ENCODE data around the gene GNAL. TPM values are rescaled to one million over a fixed set of nuclear protein-coding genes. Genes with fewer than 3 reads are reported as not detected.
"Not testable (repeated sequence)": the region's sequence is repeated elsewhere in the genome, so short reads cannot be mapped to it uniquely, and the experiment has no call there.

The GNAL gene
- total RNA-seq, 1 experiment from 2014 or later = 2.7 TPM

DNA sequence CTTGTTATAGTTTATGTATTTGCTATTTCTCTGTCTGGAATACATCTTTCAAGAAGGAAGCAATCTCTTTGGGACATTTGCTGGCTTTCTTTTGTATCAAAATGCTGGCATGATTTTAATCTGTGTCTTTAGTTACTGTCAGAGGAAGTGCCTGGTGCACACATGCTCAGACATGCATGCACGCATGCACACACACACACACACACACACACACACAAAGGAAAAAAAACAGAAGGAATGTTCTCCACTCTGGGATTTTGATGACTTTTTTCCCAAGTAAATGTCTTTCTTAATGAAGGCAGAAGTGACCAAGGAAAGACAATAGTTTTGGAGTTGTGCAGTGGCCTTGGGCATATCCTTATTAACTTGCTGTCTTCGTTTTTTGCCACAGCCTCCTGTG, 6.7 kb downstream of the GNAL start:
- no peaks in the 10 kb centered on the region for H3K36me3 ChIP-seq
- H3K4me3 ChIP-seq = no peak overlapping the region
- DNase-seq = no peak
- no peaks in the 10 kb centered on the region; the same call in 1 of the 2 replicates for H3K27me3 ChIP-seq
- H3K9me3 ChIP-seq = no peaks in the 10 kb centered on the region

DNA sequence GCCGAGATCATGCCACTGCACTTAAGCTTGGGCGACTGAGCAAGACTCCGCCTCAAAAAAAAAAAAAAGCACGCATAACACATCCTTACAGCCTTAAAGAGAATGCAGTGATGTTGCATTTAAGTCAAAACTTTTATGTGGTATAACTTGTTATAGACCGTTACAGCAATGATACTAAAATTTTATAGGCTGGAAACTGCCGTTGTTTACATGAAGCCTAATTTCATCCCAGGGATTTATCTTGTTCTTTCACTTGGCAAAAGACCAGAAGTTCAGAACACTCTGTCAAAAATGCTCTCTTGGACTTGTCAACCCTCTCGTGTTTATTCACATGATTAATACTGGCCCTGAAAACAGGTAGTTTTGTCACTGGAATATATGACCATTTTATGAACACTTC, 7.4 kb downstream of the GNAL start:
- Histone ChIP-seq H3K36me3 (no peaks in the 10 kb centered on the region), H3K4me3 (no peak overlapping the region), H3K9me3 (no peaks in the 10 kb centered on the region), H3K27me3 (no peaks in the 10 kb centered on the region; the same call in 1 of the 2 replicates)
- DNase-seq = no peak

DNA sequence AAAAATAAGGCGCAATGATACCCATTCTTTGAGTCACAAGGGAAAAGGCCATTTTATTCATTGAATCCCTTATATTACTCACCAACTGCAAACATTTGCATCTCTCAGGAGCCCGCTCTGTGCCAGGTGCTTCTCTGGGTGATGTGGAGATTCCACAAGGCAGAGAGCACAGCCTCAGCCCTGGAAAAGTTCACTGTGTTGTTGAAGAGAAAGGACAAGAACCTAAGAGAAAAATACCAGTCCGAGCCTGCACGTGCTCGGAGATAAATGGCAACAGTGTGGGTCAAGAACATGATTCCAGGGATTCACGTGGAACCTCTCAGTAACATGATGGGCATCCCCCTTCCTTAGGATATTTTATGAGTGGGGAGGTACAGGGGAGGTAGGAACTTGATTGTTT, 11.8 kb downstream of the GNAL start:
- no peaks in the 10 kb centered on the region for H3K27me3 ChIP-seq
- no peaks in the 10 kb centered on the region for H3K9me3 ChIP-seq
- H3K4me3 ChIP-seq = no peak overlapping the region
- DNase-seq = no peak
- no peaks in the 10 kb centered on the region for H3K36me3 ChIP-seq

DNA sequence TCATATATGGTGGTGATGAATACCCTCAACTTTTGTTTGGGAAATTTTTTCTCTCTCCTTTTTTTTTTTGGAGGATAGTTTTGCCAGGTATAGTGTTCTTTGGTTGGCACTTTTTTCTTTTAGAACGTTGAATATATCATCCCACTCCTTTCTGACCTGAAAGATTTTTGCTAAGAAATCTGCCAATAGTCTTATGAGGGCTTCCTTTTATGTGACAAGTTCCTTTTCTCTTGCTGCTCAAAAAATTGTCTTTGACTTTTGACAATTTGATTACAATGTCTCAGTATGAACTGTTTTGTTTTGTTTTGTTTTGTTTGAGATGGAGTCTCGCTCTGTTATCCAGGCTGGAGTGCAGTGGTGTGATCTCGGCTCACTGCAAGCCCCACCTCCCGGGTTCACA, 21.5 kb downstream of the GNAL start:
- no peaks in the 10 kb centered on the region for H3K36me3 ChIP-seq
- no peak overlapping the region for H3K4me3 ChIP-seq
- DNase-seq = no peak
- no peaks in the 10 kb centered on the region for H3K9me3 ChIP-seq
- H3K27me3 ChIP-seq = peaks cover 3% of the 10 kb centered on the region; the same call in 1 of the 2 replicates

DNA sequence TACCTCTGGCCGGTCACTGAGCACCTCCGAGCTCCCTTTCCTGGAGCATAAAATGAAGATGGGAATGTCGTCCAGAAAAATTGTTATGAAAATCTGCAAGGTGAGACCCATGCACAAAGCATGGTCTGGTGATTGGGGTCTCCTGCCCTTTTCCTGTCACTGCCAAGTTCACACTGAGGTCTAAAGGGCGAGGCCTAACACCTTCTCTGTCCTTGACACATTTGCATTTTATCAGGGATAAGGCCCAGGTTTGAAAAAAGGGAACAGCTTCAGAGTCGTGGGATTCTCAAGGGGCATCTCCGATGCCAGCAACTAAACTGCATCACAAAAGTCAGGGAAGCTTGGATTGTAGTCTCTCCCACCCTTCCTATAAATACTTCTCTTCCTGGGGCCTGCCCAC, 24.7 kb downstream of the GNAL start:
- peaks cover 3% of the 10 kb centered on the region; the same call in 1 of the 2 replicates for H3K27me3 ChIP-seq
- no peak overlapping the region for H3K4me3 ChIP-seq
- H3K9me3 ChIP-seq = no peaks in the 10 kb centered on the region
- no peak for DNase-seq
- no peaks in the 10 kb centered on the region for H3K36me3 ChIP-seq

DNA sequence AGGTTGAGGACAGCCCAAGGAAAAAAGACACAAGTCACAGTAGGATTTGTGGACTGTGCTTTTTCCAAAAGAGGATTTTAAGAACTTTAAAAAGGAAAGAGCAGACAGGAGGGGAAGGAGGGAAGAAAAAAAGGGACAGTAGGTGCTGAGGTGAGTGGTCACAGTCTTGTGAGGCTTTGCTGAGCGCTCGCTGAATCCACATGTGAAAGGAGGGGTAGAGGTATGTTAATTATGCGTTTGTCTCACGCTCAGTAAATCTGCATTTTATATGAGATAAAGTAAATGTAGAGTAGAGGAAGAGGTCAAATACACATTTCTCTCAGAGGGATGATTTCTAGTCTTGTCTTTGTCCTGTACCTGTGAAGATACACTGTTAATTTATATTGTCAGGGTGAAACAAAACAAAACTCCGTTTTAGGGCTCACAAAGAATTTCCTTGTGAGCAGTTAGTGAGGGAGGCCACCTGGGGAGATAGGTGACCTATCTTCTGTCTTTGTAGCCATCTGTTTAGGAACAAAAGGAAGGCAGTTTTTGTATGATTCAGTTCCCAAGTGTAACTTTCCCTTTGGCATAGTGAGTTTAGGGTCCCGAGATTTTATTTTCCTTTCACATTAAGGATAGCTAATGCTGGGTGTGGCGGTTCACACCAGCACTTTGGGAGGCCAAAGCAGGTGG, 25.3 kb downstream of the GNAL start:
- DNase-seq = no peak
- Histone ChIP-seq H3K9me3 (no peaks in the 10 kb centered on the region), H3K4me3 (no peak overlapping the region), H3K27me3 (peaks cover 3% of the 10 kb centered on the region; the same call in 1 of the 2 replicates), H3K36me3 (no peaks in the 10 kb centered on the region)

DNA sequence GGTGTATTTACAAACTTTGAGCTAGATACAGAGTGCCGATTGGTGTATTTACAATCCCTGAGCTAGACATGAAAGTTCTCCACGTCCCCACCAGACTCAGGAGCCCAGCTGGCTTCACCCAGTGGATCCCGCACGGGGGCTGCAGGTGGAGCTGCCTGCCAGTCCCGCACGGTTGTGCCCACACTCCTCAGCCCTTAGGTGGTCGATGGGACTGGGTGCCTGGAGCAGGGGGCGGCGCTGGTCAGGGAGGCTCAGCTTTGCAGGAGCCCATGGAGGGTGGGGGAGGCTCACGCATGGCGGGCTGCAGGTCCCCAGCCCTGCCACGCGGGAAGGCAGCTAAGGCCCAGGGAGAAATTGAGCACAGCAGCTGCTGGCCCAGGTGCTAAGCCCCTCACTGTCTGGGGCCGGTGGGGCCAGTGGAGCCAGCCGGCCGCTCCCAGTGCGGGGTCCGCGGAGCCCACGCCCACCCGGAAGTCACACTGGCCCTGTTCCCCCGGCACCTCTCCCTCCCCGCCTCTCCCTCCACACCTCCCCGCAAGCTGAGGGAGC, 27.8 kb downstream of the GNAL start:
- not testable (repeated sequence) for H3K27me3 ChIP-seq, H3K4me3 ChIP-seq, H3K36me3 ChIP-seq, DNase-seq, H3K9me3 ChIP-seq

DNA sequence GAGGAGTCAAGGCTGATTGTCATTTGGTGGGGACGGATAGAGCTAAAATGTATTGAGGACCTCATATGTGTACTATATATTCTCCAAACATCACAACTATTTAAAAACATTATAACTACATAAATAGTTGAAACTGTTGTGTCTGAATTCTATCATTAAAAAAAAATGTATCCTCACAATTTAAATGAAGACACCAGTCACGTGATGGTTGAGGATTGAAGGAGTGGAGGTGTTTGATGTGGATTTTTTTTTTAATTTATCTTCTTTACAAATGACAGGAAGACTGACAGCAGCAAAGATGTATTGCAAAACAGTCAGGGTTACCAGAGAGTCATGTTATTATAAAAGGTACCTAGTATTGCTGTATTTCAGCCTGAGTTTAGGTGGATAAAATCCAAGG, 30.0 kb downstream of the GNAL start:
- no peak for DNase-seq
- Histone ChIP-seq H3K4me3 (no peak overlapping the region), H3K27me3 (no peaks in the 10 kb centered on the region; the same call in 1 of the 2 replicates), H3K36me3 (no peaks in the 10 kb centered on the region), H3K9me3 (no peaks in the 10 kb centered on the region)

DNA sequence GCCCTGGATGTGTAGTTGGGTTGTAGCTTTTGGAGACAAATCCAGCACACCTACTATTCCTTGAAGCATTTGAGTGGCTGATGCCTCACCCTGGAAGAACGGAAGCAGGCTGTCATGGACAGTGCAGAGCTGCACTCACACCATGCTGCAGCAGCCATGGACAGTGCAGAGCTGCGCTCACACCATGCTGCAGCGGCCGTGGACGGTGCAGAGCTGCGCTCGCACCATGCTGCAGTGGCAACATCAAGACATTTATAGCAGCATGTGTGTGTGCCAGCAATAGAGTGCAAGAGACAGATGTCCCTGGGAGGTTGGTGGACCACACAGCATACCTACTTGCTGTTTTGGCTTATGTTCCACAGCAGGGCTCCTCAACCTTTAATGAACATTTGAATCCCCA, 30.6 kb downstream of the GNAL start:
- no peak for DNase-seq
- Histone ChIP-seq H3K36me3 (no peaks in the 10 kb centered on the region), H3K9me3 (no peaks in the 10 kb centered on the region)

DNA sequence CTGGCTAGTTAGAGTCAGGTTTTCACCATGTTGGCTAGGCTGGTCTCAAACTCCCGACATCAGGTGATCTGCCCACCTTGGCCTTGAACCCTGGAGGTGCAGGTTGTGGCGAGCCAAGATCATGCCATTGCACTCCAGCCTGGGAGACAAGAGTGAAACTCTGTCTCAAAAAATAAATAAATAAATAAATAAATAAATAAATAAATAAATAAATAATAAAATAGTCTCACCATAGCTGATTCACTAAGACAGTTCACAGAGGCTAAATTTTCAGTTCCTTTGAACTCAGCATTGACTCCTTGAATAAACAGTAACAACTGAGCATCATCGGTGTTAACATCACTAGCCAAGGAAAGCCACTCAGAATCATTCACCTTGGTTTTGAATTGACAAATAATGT, 32.7 kb downstream of the GNAL start:
- H3K9me3 ChIP-seq = no peaks in the 10 kb centered on the region
- no peaks in the 10 kb centered on the region; the same call in 1 of the 2 replicates for H3K27me3 ChIP-seq
- no peak overlapping the region for H3K4me3 ChIP-seq
- no peaks in the 10 kb centered on the region for H3K36me3 ChIP-seq
- no peak for DNase-seq

More for the DNA sequence above, 30.6 kb downstream of the GNAL start:
- Histone ChIP-seq H3K27me3 (no peaks in the 10 kb centered on the region; the same call in 1 of the 2 replicates), H3K4me3 (no peak overlapping the region)

DNA sequence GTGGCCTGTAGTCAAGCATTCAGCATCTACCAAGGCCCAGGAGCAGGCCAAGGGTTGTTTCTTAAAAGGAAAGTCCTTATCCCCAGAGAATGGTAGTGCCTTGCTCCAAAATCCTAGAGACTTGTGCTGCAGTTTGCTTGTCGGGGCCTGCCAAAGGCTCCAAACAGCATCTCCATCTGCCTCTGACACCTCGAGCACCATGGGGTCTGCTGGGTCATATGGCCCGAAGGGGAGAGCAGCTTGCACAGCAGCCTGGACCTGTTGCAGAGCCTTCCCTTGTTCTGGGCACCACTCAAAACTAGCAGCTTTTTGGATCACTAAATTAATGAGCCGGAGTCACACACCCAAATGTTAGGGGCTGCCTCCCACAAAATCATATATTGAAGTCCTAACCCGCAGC, 35.7 kb downstream of the GNAL start:
- no peaks in the 10 kb centered on the region for H3K27me3 ChIP-seq
- no peak for DNase-seq
- H3K9me3 ChIP-seq = no peaks in the 10 kb centered on the region
- H3K4me3 ChIP-seq = no peak overlapping the region
- H3K36me3 ChIP-seq = no peaks in the 10 kb centered on the region

DNA sequence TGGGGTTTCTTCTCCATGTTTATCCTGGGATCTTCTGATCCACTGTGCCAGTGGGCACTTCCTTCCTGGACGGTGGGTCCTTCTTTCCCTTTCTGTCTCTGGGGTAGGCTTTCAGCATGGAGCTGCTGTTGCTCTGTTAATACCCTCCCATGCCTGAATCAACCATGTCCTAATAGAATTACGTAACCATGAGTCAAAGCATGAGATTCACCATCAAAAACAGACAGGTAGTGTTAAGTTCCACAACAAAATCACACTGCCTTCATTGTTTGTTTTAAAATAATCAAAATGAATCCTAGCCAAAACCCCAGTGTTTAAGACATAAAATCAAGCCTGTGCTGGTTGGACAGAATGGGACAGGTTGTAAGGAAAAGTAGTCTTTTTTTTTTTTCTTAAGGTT, 37.5 kb downstream of the GNAL start:
- H3K36me3 ChIP-seq = no peaks in the 10 kb centered on the region
- no peaks in the 10 kb centered on the region for H3K27me3 ChIP-seq
- no peak for DNase-seq
- H3K9me3 ChIP-seq = no peaks in the 10 kb centered on the region
- H3K4me3 ChIP-seq = no peak overlapping the region

DNA sequence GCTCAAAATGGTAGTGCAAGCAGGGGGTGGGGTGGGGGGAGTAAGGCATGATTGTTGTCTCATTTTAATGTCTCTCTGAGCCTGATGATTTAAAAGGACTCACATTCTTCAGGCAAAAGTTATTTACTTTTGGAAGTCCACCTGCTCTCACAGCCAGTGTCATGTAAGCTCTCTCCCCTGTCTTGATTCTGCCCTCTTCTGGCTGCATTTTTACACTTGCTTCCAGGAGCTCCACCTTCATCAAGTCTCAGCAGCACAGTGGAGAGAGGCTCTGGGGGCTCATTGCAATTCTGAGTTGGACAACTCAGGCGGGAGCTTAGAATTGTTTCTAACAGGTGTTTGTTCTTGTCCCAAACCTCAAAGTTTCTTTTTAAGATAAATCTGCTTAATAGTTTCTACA, 39.2 kb downstream of the GNAL start:
- Histone ChIP-seq H3K4me3 (no peak overlapping the region), H3K9me3 (no peaks in the 10 kb centered on the region), H3K27me3 (peaks cover 5% of the 10 kb centered on the region), H3K36me3 (no peaks in the 10 kb centered on the region)
- no peak for DNase-seq

DNA sequence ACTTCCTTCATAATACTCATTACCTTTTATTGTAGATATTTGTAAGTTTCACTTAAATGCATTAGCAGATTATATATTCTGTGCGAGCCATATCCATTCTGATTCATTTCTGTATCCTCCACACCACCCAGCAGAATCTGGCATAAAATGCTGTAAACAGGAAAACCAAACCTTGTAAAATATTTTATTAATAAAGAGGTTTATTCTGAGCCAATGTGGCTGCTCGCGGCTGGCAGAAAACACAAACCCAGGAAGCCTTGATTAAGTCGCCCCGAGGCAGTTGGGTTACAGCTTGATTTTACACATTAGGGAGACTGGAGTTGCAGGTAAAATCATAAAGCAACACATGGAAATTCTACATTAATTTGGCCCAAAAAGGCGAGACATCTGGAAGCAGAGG, 40.5 kb downstream of the GNAL start:
- H3K9me3 ChIP-seq = no peaks in the 10 kb centered on the region
- H3K36me3 ChIP-seq = no peaks in the 10 kb centered on the region
- peaks cover 6% of the 10 kb centered on the region for H3K27me3 ChIP-seq
- H3K4me3 ChIP-seq = no peak overlapping the region
- DNase-seq = no peak

DNA sequence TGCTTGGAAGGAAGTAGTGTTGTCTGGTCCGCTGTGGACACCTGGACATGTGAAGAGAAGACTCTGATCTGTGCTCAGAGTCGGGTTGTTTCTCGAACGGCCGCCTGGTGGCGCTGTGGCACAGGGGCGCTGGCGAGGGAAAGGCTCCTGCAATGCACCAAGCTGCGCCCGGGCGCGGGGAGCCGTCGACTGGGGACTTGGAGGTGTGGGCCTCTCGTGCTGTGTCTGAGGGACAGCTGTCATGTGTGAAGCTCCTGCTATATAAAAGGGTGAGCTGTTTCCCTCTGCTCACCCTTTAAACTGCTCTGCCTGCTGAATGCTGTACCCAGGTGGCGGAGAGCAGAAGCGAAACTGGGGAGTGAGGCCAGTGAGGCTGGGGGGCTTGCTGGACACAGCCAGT, 44.0 kb downstream of the GNAL start:
- no peak overlapping the region for H3K4me3 ChIP-seq
- H3K27me3 ChIP-seq = peaks cover 6% of the 10 kb centered on the region
- DNase-seq = peak; percentile 58
- no peaks in the 10 kb centered on the region for H3K9me3 ChIP-seq
- no peaks in the 10 kb centered on the region for H3K36me3 ChIP-seq

DNA sequence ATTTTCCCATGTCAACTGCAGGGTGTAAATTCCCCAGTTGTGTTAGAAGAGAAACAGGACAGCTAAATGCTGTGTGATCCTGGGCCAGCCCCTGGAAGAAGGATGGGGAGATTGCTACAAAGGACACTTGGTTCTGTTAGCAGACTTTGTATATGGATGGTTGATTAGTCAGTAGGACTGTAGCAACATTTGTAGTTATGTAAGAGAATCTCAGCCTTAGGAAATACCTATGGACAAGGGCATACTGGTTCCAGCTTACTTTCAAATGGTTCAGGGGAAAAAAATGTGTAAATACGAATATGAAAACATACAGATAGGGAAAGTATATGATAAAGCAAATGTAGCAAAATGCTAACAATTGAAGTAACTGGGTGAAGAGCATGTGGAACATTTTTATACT, 47.6 kb downstream of the GNAL start:
- Histone ChIP-seq H3K36me3 (no peaks in the 10 kb centered on the region), H3K9me3 (no peaks in the 10 kb centered on the region), H3K4me3 (no peak overlapping the region), H3K27me3 (peaks cover 6% of the 10 kb centered on the region)
- no peak for DNase-seq

DNA sequence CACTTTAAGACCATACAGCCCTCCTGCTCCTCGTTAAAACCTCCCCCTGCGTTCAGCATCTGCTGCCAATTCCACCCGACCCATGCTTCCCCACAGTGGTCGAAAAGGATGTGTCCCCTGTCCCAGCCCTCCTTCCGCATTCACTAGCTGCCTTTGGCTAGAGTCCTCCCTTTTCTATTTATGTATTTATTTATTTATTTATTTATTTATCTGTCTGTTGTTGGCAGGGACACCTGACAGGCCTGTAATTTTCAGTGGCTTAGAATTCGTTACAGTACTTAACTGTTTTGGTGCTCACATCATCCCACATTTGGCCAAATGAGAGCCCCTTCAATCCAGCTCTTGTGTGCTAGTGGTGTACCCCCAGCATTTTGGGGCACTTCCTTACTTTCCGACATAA, 50.8 kb downstream of the GNAL start:
- Histone ChIP-seq H3K36me3 (no peaks in the 10 kb centered on the region), H3K27me3 (0 out of 2 replicates have a peak, but pooled peaks cover 3% of the 10 kb centered on the region), H3K9me3 (no peaks in the 10 kb centered on the region), H3K4me3 (no peak overlapping the region)
- DNase-seq = no peak

DNA sequence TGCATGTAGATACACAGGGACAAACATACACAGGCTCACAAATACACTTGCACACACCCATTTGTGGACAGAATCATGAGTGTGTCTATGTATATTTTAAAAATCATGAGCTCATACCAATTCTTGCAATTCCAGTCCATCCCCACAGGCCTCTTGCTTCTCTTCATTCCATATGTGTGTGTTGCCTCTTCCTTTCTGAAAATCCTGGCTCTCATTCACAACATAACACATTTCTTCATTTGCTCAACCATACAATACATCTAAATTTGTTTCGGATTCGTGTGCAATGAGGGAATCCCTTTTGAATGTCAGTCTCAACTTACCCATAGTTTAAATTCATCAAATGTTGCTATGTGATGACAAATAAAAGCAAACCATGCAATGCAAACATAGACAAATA, 51.4 kb downstream of the GNAL start:
- DNase-seq = no peak
- Histone ChIP-seq H3K36me3 (no peaks in the 10 kb centered on the region), H3K27me3 (0 out of 2 replicates have a peak, but pooled peaks cover 3% of the 10 kb centered on the region), H3K9me3 (no peaks in the 10 kb centered on the region), H3K4me3 (no peak overlapping the region)

Measured in MG63 (cell line).